Muscle of back (tissue), 11 donors: ENCODE results near the gene SPTBN2. TPM values are rescaled to one million over a fixed set of nuclear protein-coding genes. Genes with fewer than 3 reads are reported as not detected.
A peak's percentile ranks its signal among the peaks of the same experiment; 100 is the strongest.

Experiments
- DNase-seq, 3 donors: peaks; one replicate each; pipeline versions ENCODE4 v3.0.0 to v3.0.0-alpha.2; 2013
- polyA plus RNA-seq, 10 donors: library from polyadenylated mRNA; unstranded; fragments of 120-200 nt; gene quantifications; one replicate each; pipeline ENCODE4 v1.2.1, GENCODE V29; 2013; ENCODE audit not compliant: insufficient read length in 10 of 10

Gene SPTBN2
- polyA plus RNA-seq, 10 donors: 6.4 to 23.2 (median 13.5) TPM

DNA sequence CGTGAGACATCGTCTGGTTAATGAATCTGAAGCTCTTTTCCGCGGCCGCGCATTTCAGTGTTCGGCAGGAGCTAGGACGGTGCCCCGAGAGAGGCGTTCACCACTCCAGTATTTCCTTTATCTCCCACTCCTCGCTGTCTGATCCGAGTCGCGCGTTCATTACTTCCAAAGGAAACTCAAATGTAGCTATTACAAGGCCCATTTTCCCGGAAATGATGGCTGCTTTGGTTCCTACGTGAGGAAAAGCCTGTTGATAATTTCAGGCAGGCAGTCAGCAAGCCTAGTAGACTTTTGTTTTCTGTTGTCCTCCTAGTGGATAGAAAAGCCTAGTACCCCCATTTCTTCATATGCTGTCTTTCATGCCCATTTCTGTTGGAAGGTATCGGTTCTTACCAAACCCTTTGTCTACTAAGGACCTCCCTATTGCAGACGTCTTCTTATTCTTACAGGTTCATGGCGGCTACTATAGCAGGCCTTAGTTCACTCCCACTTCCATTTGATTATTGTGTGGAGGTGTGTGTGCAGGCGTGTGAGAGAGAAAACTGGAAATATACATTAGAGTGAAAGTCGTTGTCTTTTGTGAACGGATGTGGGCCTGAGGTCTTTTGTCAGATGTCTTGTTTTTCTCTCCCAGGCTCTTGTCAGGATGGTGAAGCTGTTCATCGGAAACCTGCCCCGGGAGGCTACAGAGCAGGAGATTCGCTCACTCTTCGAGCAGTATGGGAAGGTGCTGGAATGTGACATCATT is 89.8 kb downstream of the SPTBN2 start:
- DNase-seq: peak; percentile 34 to 83 (median 55)

DNA sequence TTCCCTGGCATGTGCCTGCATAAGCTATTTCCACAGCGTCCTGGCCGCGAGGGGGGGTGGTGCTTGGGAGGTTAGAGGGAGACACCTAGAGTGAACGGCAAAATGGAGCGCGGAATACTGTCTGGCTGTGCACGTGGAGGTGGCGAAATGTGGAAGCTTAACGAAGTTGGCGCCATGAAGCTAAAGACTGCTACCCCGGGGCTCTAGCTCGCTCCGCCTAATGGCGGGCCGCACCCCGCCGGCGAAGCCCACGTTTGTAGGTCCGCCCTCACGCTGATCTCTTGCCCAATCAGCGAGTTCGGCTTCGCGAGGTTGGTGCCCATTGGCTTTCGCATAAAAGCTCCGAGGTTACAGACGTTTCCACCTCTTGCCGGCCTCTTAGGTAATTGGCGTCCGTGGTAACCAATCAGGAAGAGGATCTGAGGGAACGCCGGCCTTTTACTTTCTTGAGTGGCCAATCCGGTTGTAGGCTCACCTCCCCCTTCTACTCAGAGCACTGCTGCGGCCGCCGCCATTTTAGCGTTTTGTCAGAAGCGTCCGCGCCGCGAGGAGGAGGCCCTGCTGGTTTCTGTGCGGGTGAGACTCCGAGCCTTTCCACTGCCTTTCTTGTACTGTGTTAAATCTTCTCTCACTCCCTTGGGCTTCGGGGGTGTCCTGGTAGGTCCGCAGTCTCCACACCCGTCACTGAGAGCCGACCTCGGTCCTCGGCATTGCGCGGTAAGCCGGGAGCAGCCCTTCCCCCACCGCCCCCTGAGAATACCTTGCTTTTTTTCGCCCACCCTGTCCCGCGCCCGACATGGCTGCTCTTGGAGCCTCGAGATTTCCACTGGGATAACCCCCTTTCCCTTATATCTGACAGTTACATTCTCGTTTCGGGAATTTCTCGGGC is 90.6 kb downstream of the SPTBN2 start, which contains the start of gene RBM4:
RBM4 (plus strand) TSS at position 527 of the 889 bp plus-strand sequence. CDS start 1,009 bp downstream, outside the sequence.
- peak; percentile 100 for DNase-seq

- no peak for DNase-seq
Observed at GRCh38 chr11:66637557-66638176, 91.3 kb downstream of the SPTBN2 start.

GRCh38 chr11:66636411-66636810 is 92.6 kb downstream of the SPTBN2 start:
- DNase-seq: no peak

Other genes with a start within 250 kb of the SPTBN2 start
- gene DPP3, start 248.8 kb downstream of the SPTBN2 start, polyA plus RNA-seq: 10 to 100 TPM; 18.5 to 24.1 (median 20.9) TPM
- 10 to 100 TPM; 11.6 to 31.7 (median 18.2) TPM for gene BBS1, start 218.6 kb downstream of the SPTBN2 start, polyA plus RNA-seq
- 1 to 10 TPM; 2.8 to 4.6 (median 3.6) TPM for gene ZDHHC24, start 183.2 kb downstream of the SPTBN2 start, polyA plus RNA-seq
- 100 to 1,000 TPM in 3 of 10 donors, 10 to 100 TPM in 6, 1 to 10 TPM in 1; 6.4 to 159 (median 82.9) TPM for gene ACTN3, start 182.3 kb downstream of the SPTBN2 start, polyA plus RNA-seq
- gene CTSF, start 160.6 kb downstream of the SPTBN2 start, polyA plus RNA-seq: 10 to 100 TPM; 21.3 to 39.9 (median 27.2) TPM
- under 1 TPM in 6 of 10 donors, not detected in 4; 0.10 to 0.18 (median 0.13) TPM for gene CCDC87, start 136.2 kb downstream of the SPTBN2 start, polyA plus RNA-seq
- 10 to 100 TPM; 27.3 to 47.6 (median 31.5) TPM for gene CCS, start 136.0 kb downstream of the SPTBN2 start, polyA plus RNA-seq
- 10 to 100 TPM; 32.0 to 50.8 (median 39.0) TPM for gene RBM14, start 112.6 kb downstream of the SPTBN2 start, polyA plus RNA-seq
- 100 to 1,000 TPM; 123 to 167 (median 133) TPM for gene RBM4, start 90.5 kb downstream of the SPTBN2 start, polyA plus RNA-seq
- 10 to 100 TPM; 26.5 to 46.8 (median 34.4) TPM for gene RBM4B, start 51.3 kb downstream of the SPTBN2 start, polyA plus RNA-seq
- 10 to 100 TPM in 6 of 10 donors, 1 to 10 TPM in 4; 8.6 to 14.5 (median 11.0) TPM for gene RCE1, start 114.2 kb upstream of the SPTBN2 start, polyA plus RNA-seq
- 10 to 100 TPM; 13.7 to 26.0 (median 19.0) TPM for gene LRFN4, start 127.8 kb upstream of the SPTBN2 start, polyA plus RNA-seq
- 10 to 100 TPM; 12.3 to 21.2 (median 16.0) TPM for gene PC, start 229.2 kb upstream of the SPTBN2 start, polyA plus RNA-seq
- not detected for gene C11orf86, start 246.1 kb upstream of the SPTBN2 start, polyA plus RNA-seq